ENCODE measurements around the gene CPS1.

Gene CPS1

DNA sequence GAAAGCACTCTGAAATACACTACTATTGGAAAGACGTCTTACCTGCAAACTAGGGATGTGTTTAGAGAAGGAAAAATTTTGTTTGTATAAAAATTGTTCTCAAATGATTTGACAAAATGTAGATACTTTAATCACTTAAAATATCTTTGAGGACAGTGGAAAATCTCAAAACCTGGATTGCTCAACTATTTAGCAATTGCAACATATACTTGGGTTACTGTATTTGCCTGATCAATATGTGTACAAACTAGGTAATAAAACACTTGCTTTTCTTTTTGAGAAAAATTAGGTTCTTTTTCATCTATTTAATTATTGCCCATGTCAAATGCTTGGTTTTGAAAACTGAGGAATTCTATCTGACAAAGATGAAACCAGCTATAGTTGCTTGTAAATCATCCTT, 60.9 kb downstream of the CPS1 start:
- Histone ChIP-seq H3K36me3 (ENCODE audit: insufficient read depth, low read length) (no peaks in the 10 kb centered on the region), H3K9me3 (ENCODE audit: low read length) (no peaks in the 10 kb centered on the region), H3K27ac (ENCODE audit: low read depth, low read length) (no peak overlapping the region), H3K9ac (ENCODE audit: low read length) (no peak overlapping the region), H3K27me3 (ENCODE audit: control insufficient read depth in 1 of 2, insufficient read depth in 2 of 2, low read length in 2 of 2) (no peaks in the 10 kb centered on the region), H3K4me1 (ENCODE audit: insufficient read depth, low read length) (peaks cover 9% of the 10 kb centered on the region), H3K4me3 (ENCODE audit: low read depth in 1 of 2, low read length in 2 of 2) (no peak overlapping the region)

DNA sequence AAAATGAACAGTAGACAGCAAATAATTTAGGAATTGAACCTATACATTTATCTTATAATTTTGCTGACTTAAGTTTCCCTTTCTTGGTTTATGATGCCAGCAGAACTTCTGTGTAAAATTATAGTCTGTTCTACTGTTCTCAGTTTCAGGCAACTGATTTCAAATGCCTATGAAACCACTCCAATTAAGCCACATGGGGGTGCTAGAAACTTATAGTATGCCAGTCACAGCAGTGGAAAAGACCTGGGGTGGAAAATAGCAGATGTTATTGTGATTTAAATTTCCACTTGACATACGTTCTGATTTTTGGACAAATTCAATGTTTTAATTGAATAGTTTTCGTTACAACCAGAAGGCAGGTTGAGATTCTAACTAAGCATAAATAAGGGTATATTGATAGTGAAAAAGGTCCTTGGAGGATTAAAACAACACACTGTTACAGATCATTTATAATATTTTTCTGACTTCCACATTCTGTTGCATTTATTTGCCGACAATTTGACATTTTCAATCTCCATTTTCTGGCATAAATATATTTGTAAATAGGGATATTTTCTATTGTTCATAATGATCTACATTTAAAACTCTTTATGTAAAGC, 61.4 kb downstream of the CPS1 start:
- Histone ChIP-seq H3K27ac (ENCODE audit: low read depth, low read length) (no peak overlapping the region), H3K27me3 (ENCODE audit: control insufficient read depth in 1 of 2, insufficient read depth in 2 of 2, low read length in 2 of 2) (no peaks in the 10 kb centered on the region), H3K36me3 (ENCODE audit: insufficient read depth, low read length) (no peaks in the 10 kb centered on the region), H3K4me1 (ENCODE audit: insufficient read depth, low read length) (peaks cover 9% of the 10 kb centered on the region), H3K4me3 (ENCODE audit: low read depth in 1 of 2, low read length in 2 of 2) (no peak overlapping the region), H3K9me3 (ENCODE audit: low read length) (no peaks in the 10 kb centered on the region), H3K9ac (ENCODE audit: low read length) (no peak overlapping the region)

DNA sequence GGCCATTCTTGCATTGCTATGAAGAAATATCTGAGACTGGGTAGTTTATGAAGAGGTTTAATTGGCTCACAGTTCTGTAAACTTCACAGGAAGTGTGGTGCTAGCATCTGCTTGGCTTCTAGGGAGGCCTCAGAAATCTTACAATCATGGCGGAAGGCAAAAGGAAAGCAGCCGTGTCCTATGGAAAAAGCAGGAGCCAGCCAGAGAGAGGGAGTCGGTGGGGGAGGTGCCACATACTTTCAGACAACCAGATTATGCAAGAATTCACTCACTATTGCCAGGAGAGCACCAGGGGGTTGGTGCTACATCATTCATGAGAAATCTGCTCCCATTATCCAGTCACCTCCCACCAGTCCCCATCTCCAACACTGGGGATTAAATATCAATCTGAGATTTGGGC, 64.1 kb downstream of the CPS1 start:
- H3K27ac ChIP-seq (ENCODE audit: low read depth, low read length): no peak overlapping the region
- peaks cover 9% of the 10 kb centered on the region for H3K4me1 ChIP-seq (ENCODE audit: insufficient read depth, low read length)
- no peaks in the 10 kb centered on the region for H3K27me3 ChIP-seq (ENCODE audit: control insufficient read depth in 1 of 2, insufficient read depth in 2 of 2, low read length in 2 of 2)
- H3K36me3 ChIP-seq (ENCODE audit: insufficient read depth, low read length): no peaks in the 10 kb centered on the region
- no peaks in the 10 kb centered on the region for H3K9me3 ChIP-seq (ENCODE audit: low read length)
- no peak overlapping the region for H3K9ac ChIP-seq (ENCODE audit: low read length)
- H3K4me3 ChIP-seq (ENCODE audit: low read depth in 1 of 2, low read length in 2 of 2): no peak overlapping the region

DNA sequence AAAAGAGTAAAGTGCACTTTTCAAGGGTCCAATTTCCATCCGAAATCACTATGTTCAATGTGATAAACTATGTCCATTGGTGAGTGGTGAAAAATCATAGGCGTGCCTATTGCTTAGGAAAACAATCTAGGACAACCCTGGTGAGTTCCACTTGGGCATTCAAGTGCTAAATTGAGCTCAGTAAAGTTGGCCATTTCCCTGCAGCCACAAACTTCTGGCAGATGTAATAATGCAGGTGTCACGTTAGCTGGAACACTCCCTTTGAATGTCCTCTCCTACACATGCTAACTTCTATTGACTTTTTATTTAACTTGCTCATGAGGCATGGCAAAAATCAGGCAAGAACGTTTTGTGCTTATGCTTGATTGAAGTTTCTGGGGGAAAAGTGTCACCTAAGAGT, 67.1 kb downstream of the CPS1 start:
- H3K36me3 ChIP-seq (ENCODE audit: insufficient read depth, low read length): no peaks in the 10 kb centered on the region
- H3K9me3 ChIP-seq (ENCODE audit: low read length): no peaks in the 10 kb centered on the region
- H3K4me1 ChIP-seq (ENCODE audit: insufficient read depth, low read length): no peaks in the 10 kb centered on the region

DNA sequence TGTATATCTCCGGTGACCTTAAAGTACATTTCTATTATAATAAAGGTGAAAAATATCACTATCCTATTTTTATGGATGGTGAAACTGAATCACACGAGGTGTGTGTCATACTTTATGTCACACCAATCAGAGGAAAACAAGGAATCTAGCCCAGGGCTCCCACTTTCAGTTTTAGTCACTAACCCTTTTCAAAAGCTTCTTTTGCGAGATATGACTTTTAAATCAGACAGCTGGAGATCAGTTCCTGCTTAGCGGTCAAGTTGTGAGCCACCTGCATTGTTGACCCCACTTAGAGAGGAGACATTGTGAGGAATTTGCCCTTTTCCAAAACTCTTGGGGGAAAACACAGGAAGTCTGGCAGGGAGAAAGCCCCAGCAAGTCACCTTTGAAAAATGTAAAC, 70.5 kb downstream of the CPS1 start:
- H3K4me1 ChIP-seq (ENCODE audit: insufficient read depth, low read length): no peaks in the 10 kb centered on the region
- no peak overlapping the region for H3K27ac ChIP-seq (ENCODE audit: low read depth, low read length)
- no peaks in the 10 kb centered on the region for H3K36me3 ChIP-seq (ENCODE audit: insufficient read depth, low read length)
- H3K9me3 ChIP-seq (ENCODE audit: low read length): no peaks in the 10 kb centered on the region
- no peak overlapping the region for H3K4me3 ChIP-seq (ENCODE audit: low read depth in 1 of 2, low read length in 2 of 2)
- H3K27me3 ChIP-seq (ENCODE audit: control insufficient read depth in 1 of 2, insufficient read depth in 2 of 2, low read length in 2 of 2): no peaks in the 10 kb centered on the region
- H3K9ac ChIP-seq (ENCODE audit: low read length): no peak overlapping the region

More for the DNA sequence above, 67.1 kb downstream of the CPS1 start:
- no peak overlapping the region for H3K4me3 ChIP-seq (ENCODE audit: low read depth in 1 of 2, low read length in 2 of 2)
- H3K27ac ChIP-seq (ENCODE audit: low read depth, low read length): no peak overlapping the region
- H3K27me3 ChIP-seq (ENCODE audit: control insufficient read depth in 1 of 2, insufficient read depth in 2 of 2, low read length in 2 of 2): no peaks in the 10 kb centered on the region
- H3K9ac ChIP-seq (ENCODE audit: low read length): no peak overlapping the region

DNA sequence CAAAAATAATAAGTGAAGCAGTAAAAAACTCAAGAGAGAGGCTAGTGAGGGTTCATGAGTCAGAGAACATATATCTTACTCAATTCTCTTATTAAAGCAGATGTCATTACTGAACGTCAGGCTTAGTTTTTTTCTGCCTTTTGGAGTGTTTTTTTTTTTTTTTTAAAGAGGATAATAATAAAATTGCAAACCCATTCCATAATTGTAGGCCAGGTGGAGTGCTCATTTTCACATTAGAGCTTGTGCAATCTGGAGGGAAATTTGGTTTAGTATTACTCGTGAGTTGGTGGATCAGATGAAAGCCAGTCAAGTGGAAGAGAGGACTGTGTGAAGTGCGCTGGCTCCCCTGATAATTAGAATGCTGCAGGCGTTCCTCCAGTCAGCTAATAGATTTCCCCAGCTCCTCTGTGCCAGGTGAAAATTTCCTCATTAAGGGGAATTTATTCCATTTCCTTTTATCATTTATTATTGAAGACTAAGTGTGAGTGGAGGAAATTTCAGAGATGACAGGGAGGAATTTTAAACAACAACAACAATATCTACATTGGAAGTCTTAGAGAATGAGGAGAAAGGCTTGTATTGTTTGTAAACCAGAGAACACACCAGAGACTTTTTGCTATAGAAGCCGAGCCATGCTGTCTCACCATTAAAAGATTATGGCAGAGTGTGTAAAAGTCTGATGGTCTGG, 74.6 kb downstream of the CPS1 start:
- H3K9me3 ChIP-seq (ENCODE audit: low read length): no peaks in the 10 kb centered on the region
- H3K9ac ChIP-seq (ENCODE audit: low read length): no peak overlapping the region

DNA sequence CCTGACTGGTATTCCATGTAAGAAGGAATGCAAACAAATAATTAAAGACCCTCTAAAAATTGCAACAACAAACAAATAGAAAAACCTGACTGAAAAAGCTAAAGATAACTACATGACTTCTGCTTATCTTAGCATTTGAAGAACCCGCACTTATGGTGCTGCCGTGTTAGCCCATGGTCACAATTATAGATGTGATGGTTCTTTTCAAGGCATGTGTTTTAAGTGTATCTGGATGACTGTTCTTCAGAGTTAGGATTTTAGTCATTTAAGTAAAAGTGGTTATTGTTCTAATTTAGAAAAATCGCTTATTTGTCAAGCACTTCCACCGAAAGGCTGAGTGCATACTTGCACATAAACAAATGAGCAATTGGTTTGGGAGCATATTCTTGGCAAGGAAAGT, 77.3 kb downstream of the CPS1 start:
- Histone ChIP-seq H3K4me1 (ENCODE audit: insufficient read depth, low read length) (no peaks in the 10 kb centered on the region), H3K4me3 (ENCODE audit: low read depth in 1 of 2, low read length in 2 of 2) (no peak overlapping the region), H3K27ac (ENCODE audit: low read depth, low read length) (no peak overlapping the region), H3K27me3 (ENCODE audit: control insufficient read depth in 1 of 2, insufficient read depth in 2 of 2, low read length in 2 of 2) (no peaks in the 10 kb centered on the region), H3K9me3 (ENCODE audit: low read length) (no peaks in the 10 kb centered on the region), H3K9ac (ENCODE audit: low read length) (no peak overlapping the region), H3K36me3 (ENCODE audit: insufficient read depth, low read length) (no peaks in the 10 kb centered on the region)

More for the DNA sequence above, 74.6 kb downstream of the CPS1 start:
- Histone ChIP-seq H3K4me1 (ENCODE audit: insufficient read depth, low read length) (no peaks in the 10 kb centered on the region), H3K4me3 (ENCODE audit: low read depth in 1 of 2, low read length in 2 of 2) (no peak overlapping the region), H3K27ac (ENCODE audit: low read depth, low read length) (no peak overlapping the region), H3K27me3 (ENCODE audit: control insufficient read depth in 1 of 2, insufficient read depth in 2 of 2, low read length in 2 of 2) (no peaks in the 10 kb centered on the region), H3K36me3 (ENCODE audit: insufficient read depth, low read length) (no peaks in the 10 kb centered on the region)

DNA sequence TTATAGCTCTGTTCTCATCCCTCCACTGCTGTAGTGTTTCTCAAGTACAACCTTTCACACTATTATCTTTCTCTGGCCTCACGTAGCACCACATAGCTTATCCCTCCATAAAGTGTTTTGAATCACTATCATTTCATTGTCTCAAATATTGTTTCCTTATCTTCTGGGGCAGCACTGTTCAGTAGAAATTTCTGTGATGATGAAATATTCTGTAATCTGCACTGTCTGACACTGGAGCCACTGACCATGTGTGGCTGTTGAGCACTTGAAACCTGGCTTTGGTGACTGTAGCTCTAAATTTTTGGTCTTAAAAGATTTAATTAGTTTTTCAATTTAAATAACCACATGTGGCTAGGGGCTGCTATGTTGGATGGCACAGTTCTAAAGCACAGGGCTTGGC, 78.9 kb downstream of the CPS1 start:
- H3K9me3 ChIP-seq (ENCODE audit: low read length): no peaks in the 10 kb centered on the region
- H3K27ac ChIP-seq (ENCODE audit: low read depth, low read length): no peak overlapping the region
- H3K36me3 ChIP-seq (ENCODE audit: insufficient read depth, low read length): no peaks in the 10 kb centered on the region
- no peak overlapping the region for H3K4me3 ChIP-seq (ENCODE audit: low read depth in 1 of 2, low read length in 2 of 2)
- H3K4me1 ChIP-seq (ENCODE audit: insufficient read depth, low read length): no peaks in the 10 kb centered on the region
- H3K9ac ChIP-seq (ENCODE audit: low read length): no peak overlapping the region
- H3K27me3 ChIP-seq (ENCODE audit: control insufficient read depth in 1 of 2, insufficient read depth in 2 of 2, low read length in 2 of 2): no peaks in the 10 kb centered on the region

DNA sequence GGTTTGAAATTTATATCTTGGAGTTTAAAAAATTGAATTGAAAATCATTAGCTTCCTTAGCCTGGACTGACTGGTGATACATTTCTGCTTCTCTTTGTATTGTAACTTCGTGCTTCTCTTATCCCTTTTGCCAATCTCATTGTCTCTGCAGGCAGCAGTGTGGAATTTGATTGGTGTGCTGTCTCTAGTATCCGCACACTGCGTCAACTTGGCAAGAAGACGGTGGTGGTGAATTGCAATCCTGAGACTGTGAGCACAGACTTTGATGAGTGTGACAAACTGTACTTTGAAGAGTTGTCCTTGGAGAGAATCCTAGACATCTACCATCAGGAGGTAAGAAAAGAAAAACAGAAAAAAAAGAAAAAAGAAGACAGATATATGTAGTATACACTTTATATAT, 85.9 kb downstream of the CPS1 start:
- Histone ChIP-seq H3K36me3 (ENCODE audit: insufficient read depth, low read length) (no peaks in the 10 kb centered on the region), H3K27ac (ENCODE audit: low read depth, low read length) (no peak overlapping the region)

DNA sequence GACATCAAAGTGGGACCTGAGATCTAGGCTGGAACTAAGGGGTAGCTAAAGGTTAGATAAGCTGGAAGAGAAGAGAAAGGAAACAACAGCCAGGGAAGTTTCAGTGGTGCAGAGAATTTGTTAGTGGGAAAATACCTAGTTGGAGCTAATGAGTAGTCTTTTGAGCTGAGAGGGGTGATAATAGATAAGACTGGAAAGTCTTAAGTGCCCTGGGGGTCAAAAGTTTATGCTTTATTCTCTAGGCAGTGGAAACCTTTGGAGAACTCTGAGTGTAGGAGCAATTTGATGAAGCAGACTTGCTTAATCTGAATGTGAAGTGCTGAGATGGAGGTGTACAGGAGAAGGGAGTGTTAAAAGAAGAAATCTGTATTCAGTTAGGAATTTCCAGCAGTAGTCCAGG, 90.8 kb downstream of the CPS1 start:
- Histone ChIP-seq H3K27ac (ENCODE audit: low read depth, low read length) (no peak overlapping the region), H3K36me3 (ENCODE audit: insufficient read depth, low read length) (no peaks in the 10 kb centered on the region), H3K9ac (ENCODE audit: low read length) (no peak overlapping the region), H3K4me1 (ENCODE audit: insufficient read depth, low read length) (no peaks in the 10 kb centered on the region), H3K27me3 (ENCODE audit: control insufficient read depth in 1 of 2, insufficient read depth in 2 of 2, low read length in 2 of 2) (no peaks in the 10 kb centered on the region), H3K9me3 (ENCODE audit: low read length) (no peaks in the 10 kb centered on the region), H3K4me3 (ENCODE audit: low read depth in 1 of 2, low read length in 2 of 2) (no peak overlapping the region)

More for the DNA sequence above, 85.9 kb downstream of the CPS1 start:
- Histone ChIP-seq H3K4me3 (ENCODE audit: low read depth in 1 of 2, low read length in 2 of 2) (no peak overlapping the region), H3K9ac (ENCODE audit: low read length) (no peak overlapping the region), H3K27me3 (ENCODE audit: control insufficient read depth in 1 of 2, insufficient read depth in 2 of 2, low read length in 2 of 2) (no peaks in the 10 kb centered on the region), H3K4me1 (ENCODE audit: insufficient read depth, low read length) (no peaks in the 10 kb centered on the region), H3K9me3 (ENCODE audit: low read length) (no peaks in the 10 kb centered on the region)

DNA sequence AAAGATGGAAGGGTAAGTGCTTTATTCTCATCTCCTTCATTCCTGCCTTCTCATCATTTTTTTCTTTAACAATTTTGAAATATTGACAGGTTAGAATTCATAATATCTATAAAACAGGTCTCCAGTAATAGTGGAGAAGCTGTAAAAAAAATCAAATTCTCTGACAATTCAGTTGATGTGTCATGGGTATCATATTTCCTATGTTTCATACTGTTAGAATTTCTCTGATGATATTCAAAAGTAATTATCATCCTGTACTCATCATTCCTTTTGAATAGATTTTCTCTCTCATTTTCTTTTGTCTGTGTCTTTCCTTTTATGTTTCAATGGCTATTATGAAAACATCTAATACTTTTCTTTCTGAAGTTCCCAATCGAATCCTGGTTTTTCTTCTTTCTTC, 97.7 kb downstream of the CPS1 start:
- Histone ChIP-seq H3K27ac (ENCODE audit: low read depth, low read length) (no peak overlapping the region), H3K4me3 (ENCODE audit: low read depth in 1 of 2, low read length in 2 of 2) (no peak overlapping the region), H3K9me3 (ENCODE audit: low read length) (no peaks in the 10 kb centered on the region), H3K9ac (ENCODE audit: low read length) (no peak overlapping the region), H3K4me1 (ENCODE audit: insufficient read depth, low read length) (no peaks in the 10 kb centered on the region), H3K27me3 (ENCODE audit: control insufficient read depth in 1 of 2, insufficient read depth in 2 of 2, low read length in 2 of 2) (no peaks in the 10 kb centered on the region), H3K36me3 (ENCODE audit: insufficient read depth, low read length) (no peaks in the 10 kb centered on the region)
